ENCODE results near the gene SMIM12. TPM values are rescaled to one million over a fixed set of nuclear protein-coding genes. Genes with fewer than 3 reads are reported as not detected.
A peak's percentile ranks its signal among the peaks of the same experiment; 100 is the strongest.

SMIM12 gene
- total RNA-seq, 1 donor = 25.3 TPM

DNA sequence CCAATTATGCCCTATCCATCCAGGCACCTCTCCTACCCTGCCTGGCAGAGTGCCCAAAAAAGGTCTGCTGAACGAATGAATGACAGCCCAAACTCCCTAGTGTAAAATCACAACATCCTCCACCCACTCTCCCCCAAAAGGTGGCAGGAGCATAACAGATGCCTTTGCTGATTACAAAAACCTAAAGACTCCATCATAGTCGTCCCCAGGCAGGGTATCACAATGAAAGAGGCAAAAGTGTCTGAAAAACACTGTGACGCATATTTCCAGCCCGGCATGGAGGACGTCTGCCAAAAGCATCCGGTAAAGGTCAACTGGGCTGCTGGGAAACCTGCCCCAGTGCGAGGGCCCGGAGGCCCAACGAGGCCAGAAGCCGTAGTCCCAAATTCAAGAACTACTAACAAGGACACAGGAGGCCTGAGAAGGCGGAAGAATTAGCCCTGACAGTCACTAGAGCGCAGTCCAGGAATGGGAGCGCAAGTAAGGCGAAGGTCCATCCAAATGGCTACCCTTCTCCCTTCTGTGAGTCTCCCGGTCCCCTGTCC, 576 bp downstream of the SMIM12 start:
- peak; percentile 93 for DNase-seq (ENCODE audit: insufficient read length, low spot score, missing footprints)
- H3K4me1 ChIP-seq (ENCODE audit: insufficient read depth, low read length) = peaks cover 15% of the 10 kb centered on the region
- peaks cover 5% of the 10 kb centered on the region for H3K27me3 ChIP-seq (ENCODE audit: insufficient read depth, low read length)
- H4K20me1 ChIP-seq (ENCODE audit: insufficient read depth, low read length) = peaks cover 25% of the 10 kb centered on the region
- peak overlapping the region; percentile 94 for H3K4me2 ChIP-seq (ENCODE audit: insufficient read depth, low read length)
- peaks cover 16% of the 10 kb centered on the region for H3K36me3 ChIP-seq (ENCODE audit: insufficient read depth, low read length)
- H2AFZ ChIP-seq (ENCODE audit: low read length) = peak overlapping the region; percentile 94
- H3K79me2 ChIP-seq (ENCODE audit: insufficient read depth, low read length) = peaks cover 50% of the 10 kb centered on the region
- TF ChIP-seq, protein P1, sequence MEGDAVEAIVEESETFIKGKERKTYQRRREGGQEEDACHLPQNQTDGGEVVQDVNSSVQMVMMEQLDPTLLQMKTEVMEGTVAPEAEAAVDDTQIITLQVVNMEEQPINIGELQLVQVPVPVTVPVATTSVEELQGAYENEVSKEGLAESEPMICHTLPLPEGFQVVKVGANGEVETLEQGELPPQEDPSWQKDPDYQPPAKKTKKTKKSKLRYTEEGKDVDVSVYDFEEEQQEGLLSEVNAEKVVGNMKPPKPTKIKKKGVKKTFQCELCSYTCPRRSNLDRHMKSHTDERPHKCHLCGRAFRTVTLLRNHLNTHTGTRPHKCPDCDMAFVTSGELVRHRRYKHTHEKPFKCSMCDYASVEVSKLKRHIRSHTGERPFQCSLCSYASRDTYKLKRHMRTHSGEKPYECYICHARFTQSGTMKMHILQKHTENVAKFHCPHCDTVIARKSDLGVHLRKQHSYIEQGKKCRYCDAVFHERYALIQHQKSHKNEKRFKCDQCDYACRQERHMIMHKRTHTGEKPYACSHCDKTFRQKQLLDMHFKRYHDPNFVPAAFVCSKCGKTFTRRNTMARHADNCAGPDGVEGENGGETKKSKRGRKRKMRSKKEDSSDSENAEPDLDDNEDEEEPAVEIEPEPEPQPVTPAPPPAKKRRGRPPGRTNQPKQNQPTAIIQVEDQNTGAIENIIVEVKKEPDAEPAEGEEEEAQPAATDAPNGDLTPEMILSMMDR (IDR thresholded peaks at IDR 0.05; ENCODE audit: extremely low read depth, low read depth, low read length) = no peak
- H3K27ac ChIP-seq (ENCODE audit: low read depth, low read length) = peak overlapping the region; percentile 86
- H3K9me3 ChIP-seq (ENCODE audit: low read depth, low read length) = no peaks in the 10 kb centered on the region
- peak overlapping the region; percentile 95 for H3K4me3 ChIP-seq (ENCODE audit: insufficient read depth, low read length)

DNA sequence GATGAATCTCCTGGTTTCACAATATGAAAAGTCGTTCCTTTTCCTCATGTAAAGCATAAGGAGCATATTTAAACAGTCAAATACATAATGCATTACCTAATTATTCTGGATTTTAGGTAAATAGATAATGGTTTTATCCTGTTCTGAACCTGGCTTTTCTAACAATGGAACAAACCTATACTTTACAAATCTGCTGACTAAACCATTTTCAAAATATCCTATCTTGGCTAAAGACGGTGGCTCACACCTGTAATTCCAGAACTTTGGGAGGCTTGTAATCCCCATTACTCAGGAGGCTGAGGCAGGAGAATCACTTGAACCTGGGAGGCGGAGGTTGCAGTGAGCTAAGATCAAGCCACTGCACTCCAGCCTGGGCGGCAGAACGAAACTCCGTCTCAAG, 2.9 kb downstream of the SMIM12 start:
- H3K27me3 ChIP-seq (ENCODE audit: insufficient read depth, low read length) = no peaks in the 10 kb centered on the region
- H3K36me3 ChIP-seq (ENCODE audit: insufficient read depth, low read length) = peaks cover 21% of the 10 kb centered on the region
- H3K4me1 ChIP-seq (ENCODE audit: insufficient read depth, low read length) = peaks cover 19% of the 10 kb centered on the region
- H4K20me1 ChIP-seq (ENCODE audit: insufficient read depth, low read length) = peaks cover 38% of the 10 kb centered on the region
- H2AFZ ChIP-seq (ENCODE audit: low read length) = no peak overlapping the region
- TF ChIP-seq, protein P1 (IDR thresholded peaks at IDR 0.05; ENCODE audit: extremely low read depth, low read depth, low read length) = no peak
- no peaks in the 10 kb centered on the region for H3K9me3 ChIP-seq (ENCODE audit: low read depth, low read length)
- no peak overlapping the region for H3K27ac ChIP-seq (ENCODE audit: low read depth, low read length)
- H3K4me3 ChIP-seq (ENCODE audit: insufficient read depth, low read length) = no peak overlapping the region
- peaks cover 55% of the 10 kb centered on the region for H3K79me2 ChIP-seq (ENCODE audit: insufficient read depth, low read length)
- no peak for DNase-seq (ENCODE audit: insufficient read length, low spot score, missing footprints)
- H3K4me2 ChIP-seq (ENCODE audit: insufficient read depth, low read length) = no peak overlapping the region

DNA sequence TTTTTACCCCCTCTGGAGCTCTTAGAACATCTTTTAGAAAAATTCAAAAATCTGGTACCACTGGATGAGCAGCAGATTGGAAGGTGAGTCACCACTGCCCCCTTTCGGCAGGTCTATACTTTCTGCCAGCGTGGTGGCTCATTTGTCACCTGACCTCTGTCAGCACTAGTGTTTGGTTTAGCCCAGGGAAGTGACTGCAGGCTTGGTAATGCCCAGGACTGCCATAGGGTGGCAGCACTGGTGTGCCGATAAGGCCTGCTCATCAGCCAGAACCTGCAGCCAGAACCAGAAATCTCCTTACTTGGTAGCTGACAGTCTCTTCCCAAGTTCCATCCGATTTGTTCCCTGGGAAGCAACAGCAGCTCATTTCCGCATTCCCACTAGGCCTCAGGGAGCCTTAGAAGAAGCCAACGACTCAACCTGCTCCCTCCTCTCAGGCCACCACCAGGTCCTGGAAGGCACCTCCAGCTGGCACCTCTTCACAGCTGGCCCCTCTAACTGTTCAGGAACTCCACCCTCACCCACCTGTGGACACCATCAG, 6.8 kb downstream of the SMIM12 start:
- Histone ChIP-seq H3K27ac (ENCODE audit: low read depth, low read length) (peak overlapping the region; percentile 18), H3K36me3 (ENCODE audit: insufficient read depth, low read length) (peaks cover 21% of the 10 kb centered on the region), H3K4me3 (ENCODE audit: insufficient read depth, low read length) (no peak overlapping the region), H3K4me2 (ENCODE audit: insufficient read depth, low read length) (no peak overlapping the region), H3K27me3 (ENCODE audit: insufficient read depth, low read length) (no peaks in the 10 kb centered on the region), H2AFZ (ENCODE audit: low read length) (no peak overlapping the region), H3K4me1 (ENCODE audit: insufficient read depth, low read length) (peaks cover 9% of the 10 kb centered on the region), H3K9me3 (ENCODE audit: low read depth, low read length) (no peaks in the 10 kb centered on the region), H3K79me2 (ENCODE audit: insufficient read depth, low read length) (peaks cover 54% of the 10 kb centered on the region), H4K20me1 (ENCODE audit: insufficient read depth, low read length) (peaks cover 47% of the 10 kb centered on the region)
- TF ChIP-seq, protein P1 (IDR thresholded peaks at IDR 0.05; ENCODE audit: extremely low read depth, low read depth, low read length) = peak; percentile 100
- DNase-seq (ENCODE audit: insufficient read length, low spot score, missing footprints) = peak; percentile 97

DNA sequence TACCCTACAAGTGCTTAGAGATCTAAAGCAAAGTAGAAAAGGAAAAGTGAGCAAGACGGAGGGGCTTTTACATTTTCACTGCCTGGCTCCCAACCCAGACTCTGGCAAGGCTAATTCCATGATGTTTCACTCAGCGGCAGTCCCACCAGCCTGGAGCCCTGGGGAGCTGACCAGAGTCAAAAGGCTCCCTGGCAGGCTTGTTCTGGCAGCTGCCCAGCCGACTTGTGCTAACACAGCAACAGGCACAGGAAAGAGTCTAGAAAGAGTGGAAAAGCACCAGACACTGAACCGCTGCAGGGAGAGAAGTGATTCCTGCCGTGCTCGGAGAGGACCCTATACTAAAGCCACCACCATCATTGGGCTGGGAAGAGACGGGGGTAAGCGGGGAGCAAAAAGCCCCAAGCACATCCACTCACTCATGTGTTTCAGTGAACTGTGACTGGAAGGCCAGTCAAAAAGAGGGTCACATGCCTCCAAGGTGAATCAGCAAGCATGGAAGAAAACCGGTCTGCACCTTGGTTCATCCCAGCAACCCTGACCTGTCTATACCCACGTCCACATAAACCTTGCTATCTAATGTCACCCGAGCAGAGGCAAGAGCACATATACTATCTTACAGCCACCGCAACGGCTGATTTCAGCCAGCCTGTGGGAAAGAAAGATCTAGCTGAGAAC, 8.0 kb downstream of the SMIM12 start:
- Histone ChIP-seq H3K27ac (ENCODE audit: low read depth, low read length) (no peak overlapping the region), H3K9me3 (ENCODE audit: low read depth, low read length) (no peaks in the 10 kb centered on the region), H3K36me3 (ENCODE audit: insufficient read depth, low read length) (peaks cover 21% of the 10 kb centered on the region), H3K79me2 (ENCODE audit: insufficient read depth, low read length) (peaks cover 43% of the 10 kb centered on the region), H3K27me3 (ENCODE audit: insufficient read depth, low read length) (no peaks in the 10 kb centered on the region), H4K20me1 (ENCODE audit: insufficient read depth, low read length) (peaks cover 47% of the 10 kb centered on the region), H3K4me3 (ENCODE audit: insufficient read depth, low read length) (no peak overlapping the region), H2AFZ (ENCODE audit: low read length) (no peak overlapping the region), H3K4me1 (ENCODE audit: insufficient read depth, low read length) (peaks cover 9% of the 10 kb centered on the region), H3K4me2 (ENCODE audit: insufficient read depth, low read length) (no peak overlapping the region)
- TF ChIP-seq, protein P1 (IDR thresholded peaks at IDR 0.05; ENCODE audit: extremely low read depth, low read depth, low read length) = no peak
- DNase-seq (ENCODE audit: insufficient read length, low spot score, missing footprints) = no peak
